T-helper 2 cell treated with Interferon-gamma antibody and Interleukin-4, amounts not matched to agents 100 ng/mL and 5 ng/mL, for 36 hours (primary cell): ENCODE results near the gene SERPINI2. TPM values are rescaled to one million over a fixed set of nuclear protein-coding genes. Genes with fewer than 3 reads are reported as not detected.
"Not testable (repeated sequence)": the region's sequence is repeated elsewhere in the genome, so short reads cannot be mapped to it uniquely, and the experiment has no call there.

Experiments
- intact Hi-C: fragments of 100-400 bp; cut with micrococcal nuclease; formaldehyde crosslinking; loops from one replicate; pipeline ENCODE4 v1.15.1; 2023
- total RNA-seq: library from RNA; stranded (reverse); gene quantifications from 2 replicates; pipeline ENCODE4 v1.2.3, GENCODE V29; 2022

The SERPINI2 gene
- total RNA-seq, 1 donor from 2014 or later: not detected

DNA sequence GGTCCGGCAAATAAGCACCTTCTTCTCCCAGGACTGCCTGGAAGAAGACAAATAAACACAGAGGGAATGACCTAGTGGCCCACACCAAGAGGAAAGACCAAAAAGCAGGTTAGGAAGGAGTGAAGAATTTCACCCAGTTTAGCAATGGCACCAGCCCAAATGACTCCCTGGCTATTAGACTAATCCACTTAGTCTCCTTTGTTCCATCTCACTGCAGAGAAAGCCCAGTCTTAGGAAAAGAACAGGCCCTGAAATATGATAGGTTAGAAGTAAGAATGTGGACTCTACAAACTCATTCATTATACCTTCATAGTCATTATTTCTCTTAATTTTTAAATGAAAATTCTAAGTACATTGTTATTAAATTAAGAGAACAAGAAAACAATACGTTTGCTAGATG, 23.2 kb downstream of the SERPINI2 start:
- intact Hi-C loops: no loop called here

DNA sequence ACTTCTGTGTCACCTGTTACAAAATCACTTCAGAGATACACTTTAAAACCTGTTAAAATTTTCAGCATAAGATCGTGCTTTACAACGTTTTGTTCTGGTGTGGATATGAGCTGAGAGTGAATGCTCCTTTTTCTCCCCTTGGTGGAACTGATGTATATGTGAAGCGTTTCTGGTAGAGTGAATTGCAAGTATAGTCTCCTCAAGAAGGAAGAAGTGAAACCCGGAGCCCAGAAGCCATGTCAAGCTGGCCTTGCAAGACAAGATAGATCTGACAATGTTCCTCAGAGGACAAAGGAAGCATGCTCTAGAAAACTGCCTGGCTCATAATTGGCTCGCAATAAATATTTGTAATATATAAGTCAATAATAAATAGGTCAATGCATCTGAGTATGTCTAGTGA, 23.6 kb downstream of the SERPINI2 start:
- intact Hi-C loops: no loop called here

DNA sequence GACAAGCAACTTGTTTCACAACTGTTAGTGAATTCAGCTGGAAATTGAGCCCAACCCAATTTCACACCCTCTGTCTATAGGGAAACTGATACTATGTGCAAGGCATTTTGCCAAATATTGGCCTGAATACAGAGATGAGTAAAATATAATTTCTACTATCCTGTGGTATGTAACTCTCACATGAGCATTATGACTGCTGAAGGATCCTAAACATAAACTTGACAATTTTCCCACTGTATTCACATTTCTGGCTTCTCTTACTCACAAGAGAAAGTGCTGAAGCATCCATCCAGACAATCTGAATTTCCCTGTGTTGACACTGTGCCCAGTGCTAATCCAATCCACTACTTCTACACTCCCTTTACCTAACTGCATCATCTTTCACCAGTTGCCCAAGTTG, 28.4 kb downstream of the SERPINI2 start:
- intact Hi-C loops: no loop called here

DNA sequence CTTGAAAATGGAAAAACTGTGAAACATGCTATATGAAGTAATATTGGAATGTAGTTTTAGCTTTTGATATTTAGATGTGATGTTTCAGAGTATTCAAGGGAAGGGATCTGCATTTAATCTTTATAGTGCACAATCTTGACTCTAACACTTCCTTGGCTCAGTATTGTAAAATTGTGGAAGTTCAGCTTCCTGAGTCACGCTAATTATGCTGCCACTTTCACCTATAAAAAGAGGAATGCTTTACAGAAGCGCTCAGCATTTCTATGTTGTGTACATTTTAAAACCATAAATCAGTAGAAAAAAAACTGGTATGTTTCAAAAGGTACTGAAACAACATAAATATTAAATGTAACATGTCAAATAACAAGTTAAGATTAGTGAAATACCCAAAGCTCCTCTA, 32.6 kb downstream of the SERPINI2 start:
- intact Hi-C loops: no loop called here

DNA sequence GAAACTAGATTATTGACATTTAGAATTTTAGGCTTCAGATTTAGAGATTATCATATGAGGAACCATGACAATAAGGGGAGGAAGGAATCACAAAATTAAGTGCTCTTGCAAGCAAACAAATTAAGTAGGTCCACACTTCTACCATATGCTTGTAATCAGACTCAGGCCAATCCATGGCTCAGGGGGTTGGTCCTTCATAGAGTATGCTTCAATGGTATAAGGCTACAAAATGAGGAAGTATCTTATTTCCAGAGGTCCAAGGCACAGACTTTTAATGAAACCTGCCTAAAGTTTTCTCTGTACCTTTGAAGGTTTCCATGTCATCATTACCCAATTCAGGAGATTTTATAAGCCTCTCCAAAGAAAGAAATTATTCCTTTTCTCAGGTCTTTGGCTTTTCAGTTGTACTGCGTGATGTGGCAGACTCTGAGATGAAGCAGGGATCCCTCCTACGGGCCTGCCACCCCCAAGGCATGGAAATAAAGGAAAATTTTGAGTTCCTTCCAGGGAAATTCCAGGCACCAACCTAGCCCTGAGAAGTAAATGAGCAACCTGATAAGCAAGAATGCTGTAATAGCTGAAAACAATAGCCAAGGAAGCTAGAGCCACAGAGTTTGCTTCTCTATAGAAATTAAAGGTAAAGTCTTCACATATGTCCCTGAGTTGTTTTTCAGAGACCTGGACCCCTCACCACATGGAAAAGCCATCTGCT, 36.3 kb downstream of the SERPINI2 start:
- intact Hi-C loops: no loop called here

DNA sequence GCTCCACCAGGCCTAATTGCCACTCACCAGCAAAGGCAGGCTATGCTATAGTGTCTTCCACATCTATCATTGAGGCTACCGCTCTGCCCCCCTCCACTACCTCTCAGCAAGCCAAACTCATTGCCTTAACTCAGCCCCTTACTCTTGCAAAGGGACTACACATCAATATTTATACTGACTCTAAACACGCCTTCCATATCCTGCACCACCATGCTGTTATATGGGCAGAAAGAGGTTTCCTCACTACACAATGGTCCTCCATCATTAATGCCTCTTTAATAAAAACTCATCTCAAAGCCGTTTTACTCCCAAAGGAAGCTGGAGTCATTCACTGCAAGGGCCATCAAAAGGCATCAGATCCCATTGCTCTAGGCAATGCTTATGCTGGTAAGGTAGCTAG, 46.9 kb downstream of the SERPINI2 start:
- intact Hi-C loops: not testable (repeated sequence)

DNA sequence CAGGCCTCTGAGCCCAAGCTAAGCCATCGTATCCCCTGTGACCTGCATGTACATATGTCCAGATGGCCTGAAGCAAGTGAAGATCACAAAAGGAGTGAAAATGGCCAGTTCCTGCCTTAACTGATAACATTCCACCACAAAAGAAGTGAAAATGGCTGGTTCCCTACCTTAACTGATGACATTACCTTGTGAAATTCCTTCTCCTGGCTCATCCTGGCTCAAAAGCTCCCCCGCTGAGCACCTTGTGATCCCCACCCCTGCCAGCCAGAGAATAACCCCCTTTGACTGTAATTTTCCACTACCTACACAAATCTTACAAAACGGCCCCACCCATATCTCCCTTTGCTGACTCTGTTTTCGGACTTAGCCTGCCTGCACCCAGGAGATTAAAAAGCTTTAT, 51.4 kb downstream of the SERPINI2 start:
- intact Hi-C loops: not testable (repeated sequence)

DNA sequence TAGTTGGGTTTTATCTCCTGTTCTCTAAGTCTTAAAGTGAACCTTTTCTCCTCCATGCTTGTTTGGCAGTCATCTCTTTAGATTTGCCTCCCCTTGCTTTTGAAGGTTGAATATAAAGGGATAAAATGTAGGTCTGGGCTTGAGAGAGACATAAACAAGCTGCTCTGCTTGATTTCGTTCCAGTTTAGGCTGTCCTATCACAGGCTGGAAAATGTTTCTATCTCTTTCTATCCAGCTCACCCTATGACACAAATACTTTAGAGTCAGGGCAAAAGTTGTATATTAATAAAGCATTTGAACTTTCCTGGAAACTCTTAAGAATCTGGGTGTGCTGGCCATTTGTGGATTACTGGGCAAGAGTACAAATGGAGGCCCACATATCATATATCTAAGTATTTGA, 64.2 kb downstream of the SERPINI2 start:
- intact Hi-C loops: no loop called here

DNA sequence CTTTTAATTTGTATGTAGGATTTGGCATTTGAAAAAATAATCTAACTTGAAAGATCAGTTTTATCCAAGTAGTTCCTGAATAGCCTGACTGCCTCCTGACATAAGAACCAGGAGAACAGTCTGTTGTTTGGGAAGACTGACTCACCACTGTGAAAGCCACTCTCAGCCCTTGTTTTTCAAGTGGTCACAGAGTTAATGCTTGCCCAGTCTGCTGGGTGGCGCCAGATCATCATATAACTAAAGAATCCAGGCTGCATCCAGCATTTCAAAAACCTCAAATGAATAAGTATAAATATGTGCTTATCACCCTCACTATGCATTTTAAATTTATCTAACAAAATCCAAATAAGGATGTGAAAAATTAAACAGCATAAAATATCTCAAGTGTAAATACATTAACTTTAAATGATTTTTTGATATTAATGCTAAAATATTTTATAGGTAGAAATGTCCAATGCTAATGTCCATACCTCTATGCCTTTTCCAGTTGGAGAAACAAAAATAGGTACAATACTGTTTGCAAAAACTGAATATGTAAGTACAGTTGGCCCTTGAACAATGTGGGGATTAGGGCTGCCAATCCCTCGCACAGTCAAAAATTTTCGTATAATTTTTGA, 66.9 kb downstream of the SERPINI2 start:
- intact Hi-C loops: no loop called here

DNA sequence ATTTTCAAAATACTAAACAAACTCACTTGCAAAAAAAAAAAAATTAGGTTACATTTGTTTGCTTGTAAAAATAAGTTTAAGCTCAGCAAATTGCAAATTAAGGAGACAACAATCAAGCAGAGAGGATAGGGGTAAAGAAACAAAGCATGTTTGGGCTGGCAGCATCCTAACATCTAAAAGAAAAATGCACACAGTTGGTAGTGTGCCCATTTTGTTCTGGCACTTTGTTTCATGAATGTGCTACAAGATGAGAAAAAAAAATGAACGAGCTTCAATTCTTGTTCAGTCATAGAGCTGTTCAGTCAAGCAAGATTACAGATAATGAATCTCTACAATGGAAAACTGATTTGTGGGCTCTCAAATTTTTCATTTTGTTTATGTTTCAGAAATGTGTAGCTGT, 76.0 kb downstream of the SERPINI2 start:
- intact Hi-C loops: no loop called here

DNA sequence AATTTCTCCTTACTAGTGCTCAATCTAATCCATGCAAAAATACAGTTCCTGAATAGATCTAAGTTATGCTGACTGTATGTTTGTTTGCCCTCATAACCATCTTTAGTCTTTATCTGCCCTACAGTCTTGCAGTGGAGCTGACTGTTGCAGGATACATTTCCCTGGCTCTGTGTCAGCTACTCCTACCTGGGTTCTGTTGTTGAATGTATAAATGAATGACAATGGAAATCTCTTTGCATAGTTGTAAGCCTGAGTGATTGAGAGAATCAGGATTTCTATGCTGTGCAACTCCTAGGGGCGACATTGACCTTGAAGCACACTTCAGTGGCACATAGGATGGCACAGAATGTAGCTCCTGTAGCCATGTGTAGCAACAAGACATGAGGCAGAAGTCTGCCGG, 77.8 kb downstream of the SERPINI2 start:
- intact Hi-C loops: no loop called here

DNA sequence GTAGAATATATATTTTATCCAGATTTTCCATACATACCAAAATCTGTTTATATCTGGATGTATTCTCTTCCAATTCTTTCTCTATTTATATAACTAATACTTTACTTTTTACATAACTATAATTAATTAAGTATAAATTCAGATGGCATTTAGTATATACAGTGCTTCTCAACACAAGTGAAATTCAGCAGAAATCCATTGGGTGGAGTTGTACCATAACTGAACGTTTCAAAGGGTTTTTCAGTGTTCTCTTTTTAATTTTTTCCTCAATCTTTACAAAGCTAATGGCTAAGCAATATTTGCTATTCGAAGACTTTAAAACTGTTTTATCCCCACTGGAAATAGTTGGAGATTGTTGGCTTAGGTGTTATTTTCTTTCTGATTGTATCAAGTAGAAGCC, 79.8 kb downstream of the SERPINI2 start:
- intact Hi-C loops: loop anchor here (5.0 kb wide), 1 partner anchor 363 kb away; no protein-coding TSS in a partner anchor

Other genes with a start within 250 kb of the SERPINI2 start
- gene ZBBX, start 93.7 kb downstream of the SERPINI2 start, total RNA-seq: not detected in 2 replicates
- gene WDR49, start 179.9 kb upstream of the SERPINI2 start, total RNA-seq: 0.30 and 0.39 TPM in 2 replicates